IMR-90 (cell line): ENCODE measurements around the gene UST. TPM values are rescaled to one million over a fixed set of nuclear protein-coding genes. Genes with fewer than 3 reads are reported as not detected.

Experiments used
- ATAC-seq: fragments of 200-7000 bp; cut with Tn5 transposase; 2 replicates; pipeline ENCODE4 v1.9.1; 2020; ENCODE audit warnings: low read depth, mild to moderate bottlenecking, moderate library complexity
- BruUV-seq: library from RNA; stranded (reverse); fragments of 400-500 nt; replicated peaks from 2 replicates; lab custom pipeline; 2021; lab: Mats Ljungman, UMichigan
- CTCF ChIA-PET: fragments of 300-600 bp; formaldehyde crosslinking; extraction: SDS; loops from one replicate; lab custom pipeline; 2021; ENCODE audit warnings: antibody characterized with exemption; lab: Yijun Ruan, JAX
- POLR2A ChIA-PET: fragments of 300-600 bp; sonication (Branson Sonifier 250); formaldehyde crosslinking; loops from one replicate; lab custom pipeline; 2022; ENCODE audit warnings: antibody characterized with exemption; ENCODE audit not compliant: unreplicated experiment; lab: Charles Lee
- DNase-seq: peaks from one replicate; pipeline ENCODE4 v3.0.0; 2013
- H2AFZ ChIP-seq: replicated peaks from 2 replicates; pipeline ENCODE3; 2013; ENCODE audit warnings: low read length, mild to moderate bottlenecking; ENCODE audit not compliant: poor library complexity
- H2AK5ac ChIP-seq: 2 replicates; pipeline ENCODE4 v1.6.1; 2013; ENCODE audit warnings: low read depth, low read length, inconsistent platforms
- H2AK9ac ChIP-seq: replicated peaks from 2 replicates; pipeline ENCODE3; 2013; ENCODE audit warnings: mild to moderate bottlenecking, low read depth, low read length, moderate library complexity; ENCODE audit not compliant: poor library complexity
- H2BK120ac ChIP-seq: 2 replicates; pipeline ENCODE4 v1.6.1; 2013; ENCODE audit warnings: low read depth, low read length, inconsistent platforms
- H2BK15ac ChIP-seq: 3 replicates; pipeline ENCODE4 v1.6.1; 2013; ENCODE audit warnings: low read depth, low read length, inconsistent platforms
- H2BK20ac ChIP-seq: 2 replicates; pipeline ENCODE4 v1.6.1; 2013; ENCODE audit warnings: low read depth, mild to moderate bottlenecking, inconsistent platforms, low read length, moderate library complexity
- H2BK5ac ChIP-seq: 2 replicates; pipeline ENCODE4 v1.6.1; 2013; ENCODE audit warnings: mild to moderate bottlenecking, low read depth, low read length, inconsistent platforms; ENCODE audit not compliant: poor library complexity, severe bottlenecking
- H3K14ac ChIP-seq: replicated peaks from 2 replicates; pipeline ENCODE4 v1.6.1; 2013; ENCODE audit warnings: low read depth, low read length, inconsistent platforms
- H3K18ac ChIP-seq: 2 replicates; pipeline ENCODE4 v1.6.1; 2013; ENCODE audit warnings: low read depth, low read length, control low read depth
- H3K23ac ChIP-seq: 2 replicates; pipeline ENCODE4 v1.6.1; 2013; ENCODE audit warnings: low read depth, low read length, inconsistent platforms
- H3K27ac ChIP-seq: 2 replicates; pipeline ENCODE4 v1.5.1; 2013; ENCODE audit warnings: mild to moderate bottlenecking, control low read depth, low read length; ENCODE audit not compliant: insufficient read depth
- H3K27me3 ChIP-seq: 2 replicates; pipeline ENCODE4 v1.6.1; 2013; ENCODE audit warnings: low read length; ENCODE audit not compliant: control insufficient read depth, insufficient read depth
- H3K36me3 ChIP-seq: 2 replicates; pipeline ENCODE4 v1.6.1; 2013; ENCODE audit warnings: low read length, mixed read lengths; ENCODE audit not compliant: control insufficient read depth, insufficient read depth
- H3K4ac ChIP-seq: 2 replicates; pipeline ENCODE4 v1.6.1; 2013; ENCODE audit warnings: low read depth, low read length, inconsistent platforms
- H3K4me1 ChIP-seq: 2 replicates; pipeline ENCODE4 v1.6.1; 2013; ENCODE audit warnings: low read length, mixed read lengths; ENCODE audit not compliant: control insufficient read depth, insufficient read depth
- H3K4me2 ChIP-seq: 2 replicates; pipeline ENCODE4 v1.6.1; 2013; ENCODE audit warnings: low read depth, mild to moderate bottlenecking, control low read depth, low read length, moderate library complexity
- H3K4me3 ChIP-seq: 2 replicates; pipeline ENCODE4 v1.5.1; 2013; ENCODE audit warnings: low read depth, mild to moderate bottlenecking, control low read depth, low read length, moderate library complexity; ENCODE audit not compliant: insufficient read depth
- H3K56ac ChIP-seq: 2 replicates; pipeline ENCODE4 v1.6.1; 2013; ENCODE audit warnings: low read length, inconsistent platforms; ENCODE audit not compliant: insufficient read depth; ENCODE audit errors: extremely low read depth
- H3K79me1 ChIP-seq, 2 experiments: 2 replicates each; pipeline ENCODE4 v1.6.1; 2013; ENCODE audit warnings: low read length in 2 of 2, inconsistent platforms in 1 of 2, low read depth in 1 of 2
- H3K9ac ChIP-seq: 2 replicates; pipeline ENCODE4 v1.6.1; 2013; ENCODE audit warnings: low read depth, low read length, control low read depth
- H3K9me1 ChIP-seq: 2 replicates; pipeline ENCODE4 v1.6.1; 2013; ENCODE audit warnings: low read length, inconsistent platforms; ENCODE audit not compliant: insufficient read depth
- H3K9me3 ChIP-seq: 2 replicates; pipeline ENCODE4 v1.6.1; 2013; ENCODE audit warnings: low read length; ENCODE audit not compliant: control insufficient read depth, insufficient read depth
- H4K20me1 ChIP-seq: 2 replicates; pipeline ENCODE4 v1.6.1; 2013; ENCODE audit warnings: low read length, inconsistent platforms; ENCODE audit not compliant: insufficient read depth
- H4K5ac ChIP-seq: 2 replicates; pipeline ENCODE4 v1.6.1; 2013; ENCODE audit warnings: mild to moderate bottlenecking, low read depth, low read length, control low read depth
- H4K8ac ChIP-seq, 2 experiments: 2 replicates each; pipeline ENCODE4 v1.6.1; 2013; ENCODE audit warnings: low read depth in 2 of 2, low read length in 2 of 2, control low read depth in 1 of 2, inconsistent platforms in 1 of 2
- H4K91ac ChIP-seq: 2 replicates; pipeline ENCODE4 v1.6.1; 2013; ENCODE audit warnings: low read depth, low read length, inconsistent platforms; ENCODE audit not compliant: insufficient read depth
- BHLHE40 ChIP-seq: fragments of 150-350 bp; IDR thresholded peaks from 2 replicates; pipeline ENCODE4 v1.6.1; 2016; ENCODE audit warnings: mild to moderate bottlenecking, low read depth, low read length
- CEBPB ChIP-seq: IDR thresholded peaks from 2 replicates; pipeline ENCODE4 v1.6.1; 2012; ENCODE audit warnings: low read depth, low read length, improper control_type of control experiment
- CHD1 ChIP-seq: IDR thresholded peaks from 2 replicates; pipeline ENCODE4 v1.6.1; 2012; ENCODE audit warnings: low read depth, low read length, improper control_type of control experiment
- ELK1 ChIP-seq: fragments of 150-350 bp; IDR thresholded peaks from 2 replicates; pipeline ENCODE4 v1.6.1; 2016; ENCODE audit warnings: low read depth, mild to moderate bottlenecking, low read length, moderate library complexity, borderline replicate concordance
- FOS ChIP-seq: fragments of 150-350 bp; IDR thresholded peaks from 2 replicates; pipeline ENCODE4 v1.6.1; 2016; ENCODE audit warnings: low read depth, low read length
- MAFK ChIP-seq: IDR thresholded peaks from 2 replicates; pipeline ENCODE4 v1.6.1; 2012; ENCODE audit warnings: low read depth, low read length, improper control_type of control experiment
- MAZ ChIP-seq: IDR thresholded peaks from 2 replicates; pipeline ENCODE4 v1.6.1; 2012; ENCODE audit warnings: low read depth, mild to moderate bottlenecking, low read length, improper control_type of control experiment, moderate library complexity, borderline replicate concordance
- MXI1 ChIP-seq: IDR thresholded peaks from 2 replicates; pipeline ENCODE4 v1.6.1; 2012; ENCODE audit warnings: low read depth, mild to moderate bottlenecking, low read length, moderate library complexity, borderline replicate concordance
- NFE2L2 ChIP-seq: fragments of 150-350 bp; IDR thresholded peaks from 2 replicates; pipeline ENCODE4 v1.6.1; 2016; ENCODE audit warnings: low read depth, mild to moderate bottlenecking, low read length
- POLR2A ChIP-seq: IDR thresholded peaks from 2 replicates; pipeline ENCODE4 v1.6.1; 2012; ENCODE audit warnings: mild to moderate bottlenecking, low read depth, low read length
- RAD21 ChIP-seq: IDR thresholded peaks from 2 replicates; pipeline ENCODE4 v1.6.1; 2012; ENCODE audit warnings: low read length, improper control_type of control experiment
- RCOR1 ChIP-seq: IDR thresholded peaks from 2 replicates; pipeline ENCODE4 v1.6.1; 2012; ENCODE audit warnings: mild to moderate bottlenecking, low read length, improper control_type of control experiment; ENCODE audit not compliant: insufficient replicate concordance
- RFX5 ChIP-seq: IDR thresholded peaks from 2 replicates; pipeline ENCODE4 v1.8.0; 2012; ENCODE audit warnings: low read depth, mild to moderate bottlenecking, low read length, moderate library complexity
- whole genome bisulfite sequencing, 2 experiments: methylation state at CpG; one replicate each; pipeline versions ENCODE4 v1.1.5 to v1.1.7; 2013; ENCODE audit warnings: missing lambda C conversion rate in 2 of 2; ENCODE audit not compliant: insufficient read length in 1 of 2; ENCODE audit errors: extremely low coverage in 2 of 2; 5-methylcytosine and 5-hydroxymethylcytosine counted together
- dilution Hi-C: fragments of 300-500 bp; cut with HindIII; formaldehyde crosslinking; loops from one replicate; pipeline ENCODE4 v1.14.3; 2018; ENCODE audit warnings: low sequenced_read_pairs; ENCODE audit not compliant: unreplicated experiment
- in situ Hi-C: fragments of 300-500 bp; cut with MboI; formaldehyde crosslinking; loops from 3 replicates; pipeline ENCODE4 v1.14.3; 2019; ENCODE audit warnings: low sequenced_read_pairs, inconsistent platforms, mixed read lengths
- intact Hi-C: fragments of 100-400 bp; cut with micrococcal nuclease; formaldehyde crosslinking; loops from 2 replicates; pipeline ENCODE4 v1.10.0; 2022
- polyA plus RNA-seq, 3 experiments: library from polyadenylated mRNA; depleted of rRNA; stranded (reverse); fragments of >200 nt; gene quantifications; 2 replicates each; pipeline ENCODE4 v1.2.3, GENCODE V29; 2012; ENCODE audit warnings: low replicate concordance in 1 of 3
- total RNA-seq: library from RNA; depleted of rRNA; stranded (reverse); fragments of >200 nt; gene quantifications from 2 replicates; pipeline ENCODE4 v1.2.3, GENCODE V29; 2012
- TF ChIP-seq, protein P1 (sequence below): conservative IDR thresholded peaks from 2 replicates; pipeline ENCODE4 v1.5.1; 2012; ENCODE audit warnings: mild to moderate bottlenecking, low read depth, low read length, improper control_type of control experiment
- TF ChIP-seq, protein P2 (sequence below): fragments of 150-350 bp; IDR thresholded peaks from 2 replicates; pipeline ENCODE4 v1.6.1; 2017; ENCODE audit warnings: mild to moderate bottlenecking, antibody characterized with exemption, low read length, low read depth

UST gene
- total and polyA plus RNA-seq, 2 of the 4 experiments (the other 2 are of a cell fraction): 7.7 to 13.8 TPM

- Histone ChIP-seq H3K14ac (no peak overlapping the region), H2AK5ac (no peak overlapping the region), H3K27me3 (no peaks in the 10 kb centered on the region), H4K8ac (no peak overlapping the region), H3K23ac (no peak overlapping the region), H2AFZ (no peak overlapping the region), H3K4me3 (no peak overlapping the region), H3K9ac (no peak overlapping the region), H2BK20ac (no peak overlapping the region), H3K4me2 (no peak overlapping the region), H4K91ac (no peak overlapping the region), H2BK15ac (no peak overlapping the region), H2BK5ac (no peak overlapping the region), H2BK120ac (no peak overlapping the region), H2AK9ac (no peak overlapping the region), H3K36me3 (no peaks in the 10 kb centered on the region), H3K56ac (no peak overlapping the region), H3K79me1 (peaks cover 21 to 30% of the 10 kb centered on the region in 2 experiments), H3K27ac (no peak overlapping the region), H3K9me1 (no peaks in the 10 kb centered on the region), H3K4me1 (peaks cover 7% of the 10 kb centered on the region), H4K20me1 (peaks cover 30% of the 10 kb centered on the region), H3K18ac (no peak overlapping the region), H4K5ac (no peak overlapping the region), H3K4ac (no peak overlapping the region), H3K9me3 (no peaks in the 10 kb centered on the region)
- ChIA-PET CTCF (no interaction called here), POLR2A (no interaction called here)
- no CpG with 5 or more reads among the region's 5 CpGs for WGBS, 2 experiments
- intact Hi-C loops (no loop called here), in situ Hi-C loops (no loop called here), dilution Hi-C loops (no loop called here)
- no TSS peak for BruUV-seq
- ATAC-seq (no peak), DNase-seq (no peak)
- TF ChIP-seq MAFK (no peak), FOS (no peak), MXI1 (no peak), CHD1 (no peak), RFX5 (no peak), RAD21 (no peak), NFE2L2 (no peak), ELK1 (no peak), CEBPB (no peak), RCOR1 (no peak), POLR2A (no peak), MAZ (no peak), BHLHE40 (no peak)
- TF ChIP-seq, protein P1, sequence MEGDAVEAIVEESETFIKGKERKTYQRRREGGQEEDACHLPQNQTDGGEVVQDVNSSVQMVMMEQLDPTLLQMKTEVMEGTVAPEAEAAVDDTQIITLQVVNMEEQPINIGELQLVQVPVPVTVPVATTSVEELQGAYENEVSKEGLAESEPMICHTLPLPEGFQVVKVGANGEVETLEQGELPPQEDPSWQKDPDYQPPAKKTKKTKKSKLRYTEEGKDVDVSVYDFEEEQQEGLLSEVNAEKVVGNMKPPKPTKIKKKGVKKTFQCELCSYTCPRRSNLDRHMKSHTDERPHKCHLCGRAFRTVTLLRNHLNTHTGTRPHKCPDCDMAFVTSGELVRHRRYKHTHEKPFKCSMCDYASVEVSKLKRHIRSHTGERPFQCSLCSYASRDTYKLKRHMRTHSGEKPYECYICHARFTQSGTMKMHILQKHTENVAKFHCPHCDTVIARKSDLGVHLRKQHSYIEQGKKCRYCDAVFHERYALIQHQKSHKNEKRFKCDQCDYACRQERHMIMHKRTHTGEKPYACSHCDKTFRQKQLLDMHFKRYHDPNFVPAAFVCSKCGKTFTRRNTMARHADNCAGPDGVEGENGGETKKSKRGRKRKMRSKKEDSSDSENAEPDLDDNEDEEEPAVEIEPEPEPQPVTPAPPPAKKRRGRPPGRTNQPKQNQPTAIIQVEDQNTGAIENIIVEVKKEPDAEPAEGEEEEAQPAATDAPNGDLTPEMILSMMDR: no peak
- TF ChIP-seq, protein P2, sequence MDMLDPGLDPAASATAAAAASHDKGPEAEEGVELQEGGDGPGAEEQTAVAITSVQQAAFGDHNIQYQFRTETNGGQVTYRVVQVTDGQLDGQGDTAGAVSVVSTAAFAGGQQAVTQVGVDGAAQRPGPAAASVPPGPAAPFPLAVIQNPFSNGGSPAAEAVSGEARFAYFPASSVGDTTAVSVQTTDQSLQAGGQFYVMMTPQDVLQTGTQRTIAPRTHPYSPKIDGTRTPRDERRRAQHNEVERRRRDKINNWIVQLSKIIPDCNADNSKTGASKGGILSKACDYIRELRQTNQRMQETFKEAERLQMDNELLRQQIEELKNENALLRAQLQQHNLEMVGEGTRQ: no peak
Measured at GRCh38 chr6:148765898-148766808, 19.3 kb downstream of the UST start.
